Uterus (tissue), 4 donors: Measurements from ENCODE around the gene SETD6. TPM values are rescaled to one million over a fixed set of nuclear protein-coding genes. Genes with fewer than 3 reads are reported as not detected.
A peak's percentile ranks its signal among the peaks of the same experiment; 100 is the strongest.

Experiments used
- DNase-seq, 2 donors: peaks; one replicate each; pipeline ENCODE4 v3.0.0-alpha.2; 2019 to 2020
- H3K27ac ChIP-seq, 2 donors: fragments of 200-600 bp; sonication (generic); 1 replicate in 1 of 2; 2 replicates in 1 of 2; pipeline ENCODE4 v1.5.1; 2016 to 2018
- H3K27me3 ChIP-seq, 2 donors: fragments of 200-600 bp; sonication (generic); one replicate each; pipeline ENCODE4 v1.5.1; 2018 to 2019; ENCODE audit warnings: control low read depth in 1 of 2
- H3K36me3 ChIP-seq, 2 donors: fragments of 200-600 bp; sonication (generic); one replicate each; pipeline ENCODE4 v1.5.1; 2019; ENCODE audit warnings: control low read depth in 1 of 2
- H3K4me1 ChIP-seq, 2 donors: fragments of 200-600 bp; sonication (generic); one replicate each; pipeline ENCODE4 v1.5.1; 2018 to 2019; ENCODE audit warnings: control low read depth in 1 of 2
- H3K4me3 ChIP-seq, 2 donors: fragments of 200-600 bp; sonication (generic); 1 replicate in 1 of 2; 2 replicates in 1 of 2; pipeline ENCODE4 v1.5.1; 2018 to 2019; ENCODE audit warnings: mild to moderate bottlenecking in 1 of 2
- H3K9me3 ChIP-seq, 2 donors: fragments of 200-600 bp; sonication (generic); one replicate each; pipeline ENCODE4 v1.5.1; 2019; ENCODE audit warnings: control low read depth in 1 of 2
- POLR2A ChIP-seq, 2 donors: fragments of 450-650 bp; IDR thresholded peaks; one replicate each; pipeline ENCODE4 v1.6.1; 2016; ENCODE audit warnings: antibody characterized with exemption in 2 of 2, mild to moderate bottlenecking in 1 of 2, moderate library complexity in 1 of 2
- intact Hi-C: fragments of 100-400 bp; cut with DNase I; formaldehyde crosslinking; loops from one replicate; pipeline ENCODE4 v1.15.1; 2023; ENCODE audit warnings: low total_unique reads
- total RNA-seq, 4 donors: library from RNA; depleted of rRNA in 3 of 4; stranded (reverse); fragments of >200 nt in 3 of 4; gene quantifications; one replicate each; pipeline versions ENCODE4 v1.1.0 to v1.2.4, GENCODE V29; 2014 to 2023
- TF ChIP-seq, protein P1 (sequence below), 4 experiments: fragments of 200-600 bp in 2 of 4; fragments of 450-650 bp in 2 of 4; sonication (generic) in 2 of 4; IDR thresholded peaks; one replicate each; pipeline ENCODE4 v1.5.1; 2016 to 2019; ENCODE audit warnings: antibody characterized with exemption in 4 of 4, mild to moderate bottlenecking in 2 of 4, moderate library complexity in 1 of 4
- donor health status: DM: yes; HTN: yes; CAD: no.

Gene SETD6
- 100 to 1,000 TPM in 1 of 4 donors, 10 to 100 TPM in 3; 22.4 to 157 (median 43.0) TPM for total RNA-seq

DNA sequence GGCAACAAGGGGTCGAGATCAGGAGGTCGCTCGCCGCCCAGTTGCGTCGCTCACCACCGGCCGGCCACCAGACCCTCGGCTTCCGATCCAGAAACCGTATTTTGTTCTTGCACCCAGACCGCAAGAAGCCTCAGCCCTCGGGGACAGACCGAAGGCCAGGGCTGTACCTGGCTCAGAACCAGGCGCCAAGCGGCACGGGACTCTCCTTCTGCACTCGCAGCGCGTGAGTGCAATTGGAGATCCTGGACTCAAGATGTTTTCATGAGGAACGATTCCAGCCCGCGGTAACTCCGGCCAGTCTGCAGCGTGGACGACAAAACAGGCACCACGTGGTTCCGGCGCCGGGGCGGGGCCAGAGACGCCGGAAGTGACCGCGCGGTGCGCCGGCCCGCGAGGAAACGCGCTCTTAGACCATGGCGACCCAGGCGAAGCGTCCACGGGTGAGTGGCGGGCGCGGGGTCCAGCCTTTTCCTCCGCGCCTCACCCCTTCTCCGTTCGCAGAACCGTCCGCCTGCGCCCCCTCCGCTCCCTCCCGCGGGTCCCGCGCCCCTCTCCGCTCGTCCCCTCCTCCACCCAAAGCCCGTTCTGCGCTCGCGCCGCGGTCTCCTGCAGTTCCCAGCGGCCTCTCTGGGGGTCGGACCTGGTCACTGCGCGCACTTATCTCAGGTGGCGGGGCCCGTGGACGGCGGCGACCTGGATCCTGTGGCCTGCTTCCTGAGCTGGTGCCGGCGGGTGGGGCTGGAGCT, at the start of gene SETD6:
TSS of gene SETD6 (plus strand) at position 393 of the 746 bp plus-strand sequence. CDS start at position 414, 21 bp downstream.
- H3K9me3 ChIP-seq = no peaks in the 10 kb centered on the region
- DNase-seq = peak; percentile 83 to 87
- H3K27me3 ChIP-seq = no peaks in the 10 kb centered on the region
- H3K36me3 ChIP-seq = no peaks in the 10 kb centered on the region
- peak in 1 of 2 donors; percentile 34 for TF ChIP-seq POLR2A (IDR thresholded peaks at IDR 0.05)
- TF ChIP-seq, protein P1, sequence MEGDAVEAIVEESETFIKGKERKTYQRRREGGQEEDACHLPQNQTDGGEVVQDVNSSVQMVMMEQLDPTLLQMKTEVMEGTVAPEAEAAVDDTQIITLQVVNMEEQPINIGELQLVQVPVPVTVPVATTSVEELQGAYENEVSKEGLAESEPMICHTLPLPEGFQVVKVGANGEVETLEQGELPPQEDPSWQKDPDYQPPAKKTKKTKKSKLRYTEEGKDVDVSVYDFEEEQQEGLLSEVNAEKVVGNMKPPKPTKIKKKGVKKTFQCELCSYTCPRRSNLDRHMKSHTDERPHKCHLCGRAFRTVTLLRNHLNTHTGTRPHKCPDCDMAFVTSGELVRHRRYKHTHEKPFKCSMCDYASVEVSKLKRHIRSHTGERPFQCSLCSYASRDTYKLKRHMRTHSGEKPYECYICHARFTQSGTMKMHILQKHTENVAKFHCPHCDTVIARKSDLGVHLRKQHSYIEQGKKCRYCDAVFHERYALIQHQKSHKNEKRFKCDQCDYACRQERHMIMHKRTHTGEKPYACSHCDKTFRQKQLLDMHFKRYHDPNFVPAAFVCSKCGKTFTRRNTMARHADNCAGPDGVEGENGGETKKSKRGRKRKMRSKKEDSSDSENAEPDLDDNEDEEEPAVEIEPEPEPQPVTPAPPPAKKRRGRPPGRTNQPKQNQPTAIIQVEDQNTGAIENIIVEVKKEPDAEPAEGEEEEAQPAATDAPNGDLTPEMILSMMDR (IDR thresholded peaks at IDR 0.05) = peak in 3 of 4 experiments; percentile 18 to 31 (median 26)
- H3K4me3 ChIP-seq = peak within 1 kb of the TSS; percentile 64 to 83
- intact Hi-C loops = no loop called here
- peaks cover 0 to 4% of the 10 kb centered on the region in 2 donors for H3K4me1 ChIP-seq
- peak within 1 kb of the TSS; percentile 68 to 75 for H3K27ac ChIP-seq

DNA sequence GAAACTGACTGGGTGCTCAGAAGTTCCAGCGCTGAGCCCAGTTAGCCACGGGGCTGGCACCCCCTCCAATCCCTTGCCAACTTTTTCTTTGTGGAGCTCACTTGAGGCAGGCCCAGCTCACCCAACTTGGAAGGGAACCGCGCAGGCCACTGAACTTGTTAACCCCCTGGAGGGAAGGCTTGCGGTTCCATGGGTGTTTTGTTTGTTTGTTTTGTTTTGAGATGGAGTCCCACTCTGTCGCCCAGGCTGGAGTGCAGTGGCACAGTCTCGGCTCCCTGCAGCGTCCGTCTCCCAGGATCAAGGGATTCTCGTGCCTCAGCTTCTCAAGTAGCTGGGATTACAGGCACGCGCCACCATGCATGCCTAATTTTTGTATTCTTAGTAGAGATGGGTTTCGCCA, 49.5 kb upstream of the SETD6 start:
- DNase-seq = no peak
- Histone ChIP-seq H3K27me3 (no peaks in the 10 kb centered on the region), H3K27ac (no peak overlapping the region), H3K36me3 (no peaks in the 10 kb centered on the region), H3K9me3 (no peaks in the 10 kb centered on the region), H3K4me1 (no peaks in the 10 kb centered on the region), H3K4me3 (no peak overlapping the region)
- intact Hi-C loops = no loop called here
- TF ChIP-seq POLR2A (IDR thresholded peaks at IDR 0.05) = no peak
- TF ChIP-seq, protein P1 (IDR thresholded peaks at IDR 0.05) = no peak

GRCh38 chr16:58466396-58466795, 48.9 kb upstream of the SETD6 start:
- DNase-seq = no peak
- Histone ChIP-seq H3K27me3 (no peaks in the 10 kb centered on the region), H3K4me1 (no peaks in the 10 kb centered on the region), H3K36me3 (no peaks in the 10 kb centered on the region), H3K27ac (no peak overlapping the region), H3K4me3 (no peak overlapping the region), H3K9me3 (no peaks in the 10 kb centered on the region)
- intact Hi-C loops = no loop called here
- no peak for TF ChIP-seq POLR2A (IDR thresholded peaks at IDR 0.05)
- TF ChIP-seq, protein P1 (IDR thresholded peaks at IDR 0.05) = no peak

- intact Hi-C loops = no loop called here
- no peaks in the 10 kb centered on the region for H3K4me1 ChIP-seq
- no peak overlapping the region for H3K27ac ChIP-seq
- H3K9me3 ChIP-seq = no peaks in the 10 kb centered on the region
- no peak for TF ChIP-seq POLR2A (IDR thresholded peaks at IDR 0.05)
- TF ChIP-seq, protein P1 (IDR thresholded peaks at IDR 0.05) = no peak
- no peaks in the 10 kb centered on the region for H3K27me3 ChIP-seq
- no peaks in the 10 kb centered on the region for H3K36me3 ChIP-seq
- H3K4me3 ChIP-seq = no peak overlapping the region
- no peak for DNase-seq
Observed at GRCh38 chr16:58467905-58468304, 47.4 kb upstream of the SETD6 start.

GRCh38 chr16:58471209-58471975, 43.9 kb upstream of the SETD6 start:
- no peaks in the 10 kb centered on the region for H3K36me3 ChIP-seq
- intact Hi-C loops = no loop called here

More at GRCh38 chr16:58471209-58471975, 43.9 kb upstream of the SETD6 start:
- DNase-seq = no peak
- Histone ChIP-seq H3K27ac (no peak overlapping the region), H3K9me3 (no peaks in the 10 kb centered on the region), H3K27me3 (no peaks in the 10 kb centered on the region), H3K4me3 (no peak overlapping the region), H3K4me1 (no peaks in the 10 kb centered on the region)
- TF ChIP-seq, protein P1 (IDR thresholded peaks at IDR 0.05) = no peak
- no peak for TF ChIP-seq POLR2A (IDR thresholded peaks at IDR 0.05)
